Keratinocyte (primary cell): Measurements from ENCODE around the gene CTXND1. TPM values are rescaled to one million over a fixed set of nuclear protein-coding genes. Genes with fewer than 3 reads are reported as not detected.

Experiments used
- DNase-seq: peaks from one replicate; pipeline ENCODE4 v3.0.0-alpha.2; 2011; ENCODE audit warnings: low read depth, missing footprints, low spot score
- FAIRE-seq: peaks from 2 replicates; lab custom pipeline; 2011; peaks lifted over from hg19 to GRCh38; lab: Jason Lieb, UNC
- H2AFZ ChIP-seq: 2 replicates; pipeline ENCODE4 v1.6.0; 2012; ENCODE audit warnings: low read length, control low read depth, inconsistent platforms; ENCODE audit not compliant: control insufficient read depth
- H3K27ac ChIP-seq: 2 replicates; pipeline ENCODE4 v1.5.1; 2011; ENCODE audit warnings: low read length; ENCODE audit not compliant: control insufficient read depth, insufficient read depth
- H3K27me3 ChIP-seq: 3 replicates; pipeline ENCODE4 v1.6.0; 2011; ENCODE audit warnings: low read length; ENCODE audit not compliant: control insufficient read depth, insufficient read depth; ENCODE audit errors: extremely low read depth
- H3K36me3 ChIP-seq, 2 experiments: 2 replicates in 1 of 2; 3 replicates in 1 of 2; pipeline ENCODE4 v1.5.1; 2011; ENCODE audit warnings: low read length in 2 of 2, mild to moderate bottlenecking in 1 of 2; ENCODE audit not compliant: control insufficient read depth in 2 of 2, insufficient read depth in 2 of 2; ENCODE audit errors: extremely low read depth in 1 of 2
- H3K4me1 ChIP-seq: 3 replicates; pipeline ENCODE4 v1.5.1; 2011; ENCODE audit warnings: low read length; ENCODE audit not compliant: control insufficient read depth, insufficient read depth; ENCODE audit errors: extremely low read depth
- H3K4me2 ChIP-seq: 3 replicates; pipeline ENCODE4 v1.6.0; 2011; ENCODE audit warnings: low read depth, low read length; ENCODE audit not compliant: control insufficient read depth, insufficient read depth; ENCODE audit errors: extremely low read depth
- H3K4me3 ChIP-seq, 3 experiments: fragments of 200-600 bp in 1 of 3; sonication (generic) in 1 of 3; 2 replicates in 2 of 3; 3 replicates in 1 of 3; pipeline ENCODE4 v1.5.1; 2011 to 2016; ENCODE audit warnings: low read length in 3 of 3, mild to moderate bottlenecking in 3 of 3, control low read depth in 2 of 3, inconsistent platforms in 1 of 3, low read depth in 1 of 3, mixed read lengths in 1 of 3, mixed run types in 1 of 3, moderate library complexity in 1 of 3; ENCODE audit not compliant: control insufficient read depth in 2 of 3, insufficient read depth in 2 of 3; ENCODE audit errors: extremely low read depth in 1 of 3
- H3K79me2 ChIP-seq: 2 replicates; pipeline ENCODE4 v1.6.0; 2012; ENCODE audit warnings: low read length; ENCODE audit not compliant: control insufficient read depth, insufficient read depth
- H3K9ac ChIP-seq: 3 replicates; pipeline ENCODE4 v1.6.0; 2011; ENCODE audit warnings: low read length; ENCODE audit not compliant: control insufficient read depth, insufficient read depth; ENCODE audit errors: extremely low read depth
- H3K9me1 ChIP-seq: 3 replicates; pipeline ENCODE4 v1.6.0; 2011; ENCODE audit warnings: low read length; ENCODE audit not compliant: control insufficient read depth, insufficient read depth; ENCODE audit errors: extremely low read depth
- H3K9me3 ChIP-seq: 2 replicates; pipeline ENCODE4 v1.5.1; 2012; ENCODE audit warnings: low read depth, low read length; ENCODE audit not compliant: control insufficient read depth
- H4K20me1 ChIP-seq: 3 replicates; pipeline ENCODE4 v1.6.0; 2011; ENCODE audit warnings: low read length; ENCODE audit not compliant: control insufficient read depth, insufficient read depth; ENCODE audit errors: extremely low read depth
- CTCF ChIP-seq, 3 experiments: IDR thresholded peaks in 1 of 3; conservative IDR thresholded peaks in 1 of 3; optimal IDR thresholded peaks in 1 of 3; 2 replicates in 2 of 3; 3 replicates in 1 of 3; pipeline versions ENCODE3 to v1.5.1; 2011; ENCODE audit warnings: low read length in 3 of 3, mild to moderate bottlenecking in 3 of 3, moderate library complexity in 2 of 3, control low read depth in 1 of 3, inconsistent platforms in 1 of 3; ENCODE audit not compliant: insufficient read depth in 2 of 3; ENCODE audit errors: extremely low read depth in 1 of 3
- EZH2 ChIP-seq: IDR thresholded peaks from one replicate; pipeline ENCODE4 v1.6.1; 2012; ENCODE audit warnings: inconsistent platforms, mild to moderate bottlenecking, low read length, moderate library complexity
- dilution Hi-C: fragments of 300-500 bp; cut with MboI; formaldehyde crosslinking; loops from one replicate; pipeline ENCODE4 v1.7.0; 2020; ENCODE audit warnings: low sequenced_read_pairs; ENCODE audit not compliant: extremely low pct_ligation_motif_present
- polyA plus RNA-seq, 5 experiments: library from polyadenylated mRNA; depleted of rRNA in 3 of 5; stranded (reverse) in 3 of 5; stranded (forward) in 1 of 5; unstranded in 1 of 5; fragments of >200 nt; gene quantifications; 1 replicate in 1 of 5; 2 replicates in 3 of 5; 3 replicates in 1 of 5; pipeline versions ENCODE4 v1.2.1 to v1.2.3, GENCODE V29; 2011 to 2012; ENCODE audit warnings: missing spikeins in 2 of 5, low read depth in 1 of 5, low replicate concordance in 1 of 5

The CTXND1 gene
- polyA plus RNA-seq, 1 donor (not counting 4 experiments of a cell fraction or from before 2014, with no cell fraction given), result not detected

GRCh38 chr15:80176443-80176842 is 75.6 kb downstream of the CTXND1 start:
- no peak for TF ChIP-seq CTCF (optimal IDR thresholded peaks at IDR 0.05 in 1 of 3, IDR thresholded peaks at IDR 0.05 in 1 of 3, conservative IDR thresholded peaks at IDR 0.05 in 1 of 3; ENCODE audit: extremely low read depth in 1 of 3, insufficient read depth in 2 of 3, low read length in 3 of 3)
- TF ChIP-seq EZH2, result no peak
- Histone ChIP-seq H3K9ac (no peak overlapping the region), H3K27me3 (no peaks in the 10 kb centered on the region), H3K27ac (no peak overlapping the region), H3K9me1 (no peaks in the 10 kb centered on the region), H2AFZ (no peak overlapping the region), H4K20me1 (no peaks in the 10 kb centered on the region), H3K4me1 (peaks cover 12% of the 10 kb centered on the region), H3K4me2 (no peak overlapping the region), H3K9me3 (no peaks in the 10 kb centered on the region), H3K36me3 (peaks cover 10 to 26% of the 10 kb centered on the region in 2 experiments), H3K4me3 (no peak overlapping the region), H3K79me2 (no peaks in the 10 kb centered on the region)
- FAIRE-seq, result no peak
- no peak for DNase-seq
- dilution Hi-C loops, result no loop called here

- H3K9me3 ChIP-seq, result no peaks in the 10 kb centered on the region
- no peak overlapping the region for H3K4me3 ChIP-seq
- H2AFZ ChIP-seq, result no peak overlapping the region
- no peaks in the 10 kb centered on the region for H3K79me2 ChIP-seq
- DNase-seq (no peak), FAIRE-seq (no peak)
- TF ChIP-seq CTCF (optimal IDR thresholded peaks at IDR 0.05 in 1 of 3, IDR thresholded peaks at IDR 0.05 in 1 of 3, conservative IDR thresholded peaks at IDR 0.05 in 1 of 3; ENCODE audit: extremely low read depth in 1 of 3, insufficient read depth in 2 of 3, low read length in 3 of 3), result no peak
- H3K9me1 ChIP-seq, result no peaks in the 10 kb centered on the region
- H3K4me2 ChIP-seq, result no peak overlapping the region
- no peaks in the 10 kb centered on the region for H3K27me3 ChIP-seq
- dilution Hi-C loops, result no loop called here
- H3K27ac ChIP-seq, result no peak overlapping the region
- peaks cover 12% of the 10 kb centered on the region for H3K4me1 ChIP-seq
- no peaks in the 10 kb centered on the region for H4K20me1 ChIP-seq
- H3K36me3 ChIP-seq, result peaks cover 4 to 18% of the 10 kb centered on the region in 2 experiments
- H3K9ac ChIP-seq, result no peak overlapping the region
These were observed 76.6 kb downstream of the CTXND1 start for GRCh38 chr15:80175436-80175835.
